ENCODE results near the gene DNAH6.
A peak's percentile ranks its signal among the peaks of the same experiment; 100 is the strongest.
"Not testable (repeated sequence)": the region's sequence is repeated elsewhere in the genome, so short reads cannot be mapped to it uniquely, and the experiment has no call there.

Gene DNAH6

DNA sequence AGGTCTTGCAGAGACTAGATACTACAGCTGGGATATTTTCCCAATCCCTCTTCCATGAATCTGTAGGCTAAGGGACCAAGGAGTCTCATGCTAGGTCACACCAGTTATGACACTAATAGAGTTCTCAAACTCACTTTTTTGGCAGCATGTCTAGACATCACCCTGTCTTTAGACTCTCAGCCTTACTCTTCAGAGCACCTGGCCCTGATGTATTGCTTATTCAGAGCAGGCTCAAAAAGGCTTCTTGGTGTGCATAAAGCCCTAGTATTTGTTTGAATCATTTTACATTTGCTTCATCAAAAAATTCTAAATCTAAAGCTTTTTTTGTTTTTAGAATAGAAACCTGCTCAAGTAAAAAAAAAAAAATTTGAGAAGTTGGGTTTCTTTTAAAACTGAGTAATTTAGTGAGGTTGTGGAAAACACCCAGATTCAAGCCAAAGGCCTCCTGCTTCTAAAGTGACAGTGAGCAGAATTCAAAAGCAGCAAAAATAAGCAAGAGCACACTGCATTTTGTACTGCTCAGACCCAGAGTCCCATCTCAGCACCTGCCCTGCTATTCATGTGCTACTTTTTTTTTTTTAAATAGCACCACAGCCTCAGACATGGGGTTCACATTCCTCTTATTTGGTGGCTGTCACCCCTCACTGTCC is 18.0 kb upstream of the DNAH6 start:
- DNase-seq: no peak

DNA sequence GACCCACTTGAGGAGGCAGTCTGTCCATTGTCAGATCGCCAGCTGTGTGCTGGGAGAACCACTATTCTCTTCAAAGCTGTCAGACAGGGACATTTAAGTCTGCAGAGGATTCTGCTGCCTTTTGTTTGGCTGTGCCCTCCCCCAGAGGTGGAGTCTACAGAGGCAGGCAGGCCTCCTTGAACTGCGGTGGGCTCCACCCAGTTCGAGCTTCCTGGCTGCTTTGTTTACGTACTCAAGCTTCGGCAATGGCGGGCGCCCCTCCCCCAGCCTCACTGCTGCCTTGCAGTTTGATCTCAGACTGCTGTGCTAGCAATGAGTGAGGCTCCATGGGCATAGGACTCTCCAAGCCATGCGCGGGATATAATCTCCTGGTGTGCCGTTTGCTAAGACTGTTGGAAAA is 5.3 kb upstream of the DNAH6 start:
- not testable (repeated sequence) for DNase-seq

DNA sequence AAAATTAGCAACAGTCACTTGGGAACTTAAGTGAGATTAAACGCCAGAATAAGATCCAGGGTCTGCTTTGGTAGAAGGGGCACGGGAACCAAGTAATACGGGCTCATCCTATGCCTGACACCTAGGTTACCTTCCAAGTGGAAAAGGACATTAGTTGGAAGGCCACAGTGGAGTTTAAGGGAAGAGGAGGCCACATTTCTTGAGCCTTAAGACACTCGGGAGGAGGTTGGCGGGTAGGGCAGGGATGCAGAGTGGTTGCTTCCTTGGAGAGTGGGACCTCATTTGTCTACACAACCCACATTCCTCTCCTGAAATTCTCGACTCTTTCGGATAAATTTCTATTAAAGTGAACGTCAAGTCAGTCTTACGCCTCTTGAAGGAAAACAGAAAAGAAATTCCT is 510 bp upstream of the DNAH6 start:
- no peak for DNase-seq

DNA sequence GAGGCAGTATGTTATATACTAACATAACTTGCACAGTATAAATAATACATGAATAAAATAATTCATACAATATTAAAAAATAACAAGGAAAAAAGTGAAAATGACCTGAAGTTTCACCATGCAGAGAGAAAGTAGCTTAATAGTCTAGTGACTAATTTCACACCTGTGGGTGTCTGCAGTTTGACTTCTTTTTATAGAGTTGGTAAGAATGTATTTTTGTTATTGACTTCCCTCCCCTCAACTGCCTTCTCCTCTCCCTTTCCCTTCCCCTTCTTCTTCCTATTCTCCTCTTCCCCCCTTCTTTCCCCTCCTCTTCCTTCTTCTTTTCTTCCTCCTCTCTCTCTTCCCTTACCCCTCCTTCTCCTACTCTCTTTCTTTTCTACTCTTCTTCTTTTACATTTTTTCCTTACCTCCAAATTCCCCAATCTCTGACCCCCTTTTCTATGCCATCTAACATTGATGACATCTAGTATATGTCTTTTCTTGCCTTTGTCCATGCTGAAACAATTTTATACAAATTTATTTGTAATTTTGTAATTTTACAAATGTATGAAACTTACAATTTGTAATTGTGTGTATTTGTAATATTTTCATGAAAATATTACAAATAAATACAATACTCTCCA is 3.1 kb downstream of the DNAH6 start:
- DNase-seq: no peak

DNA sequence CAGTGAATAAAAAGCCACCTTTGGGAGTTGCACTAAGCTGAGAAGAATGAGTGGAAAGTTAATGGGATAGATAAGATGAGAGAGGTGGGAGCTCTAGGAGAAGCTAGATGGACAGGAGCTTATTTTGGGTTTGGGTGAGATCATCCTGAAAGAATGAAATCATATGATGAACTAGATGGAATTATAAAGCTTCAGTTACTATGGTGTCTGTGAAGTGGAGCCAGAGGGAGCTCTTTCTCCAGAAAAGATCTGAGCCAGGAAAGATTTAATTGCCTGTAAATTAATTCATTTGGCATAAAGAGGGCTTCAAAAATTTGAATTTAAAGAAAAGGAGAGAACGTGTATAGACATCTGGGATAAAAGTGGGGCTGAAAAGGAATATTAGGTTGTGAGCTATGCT is 10.3 kb downstream of the DNAH6 start:
- DNase-seq: no peak

DNA sequence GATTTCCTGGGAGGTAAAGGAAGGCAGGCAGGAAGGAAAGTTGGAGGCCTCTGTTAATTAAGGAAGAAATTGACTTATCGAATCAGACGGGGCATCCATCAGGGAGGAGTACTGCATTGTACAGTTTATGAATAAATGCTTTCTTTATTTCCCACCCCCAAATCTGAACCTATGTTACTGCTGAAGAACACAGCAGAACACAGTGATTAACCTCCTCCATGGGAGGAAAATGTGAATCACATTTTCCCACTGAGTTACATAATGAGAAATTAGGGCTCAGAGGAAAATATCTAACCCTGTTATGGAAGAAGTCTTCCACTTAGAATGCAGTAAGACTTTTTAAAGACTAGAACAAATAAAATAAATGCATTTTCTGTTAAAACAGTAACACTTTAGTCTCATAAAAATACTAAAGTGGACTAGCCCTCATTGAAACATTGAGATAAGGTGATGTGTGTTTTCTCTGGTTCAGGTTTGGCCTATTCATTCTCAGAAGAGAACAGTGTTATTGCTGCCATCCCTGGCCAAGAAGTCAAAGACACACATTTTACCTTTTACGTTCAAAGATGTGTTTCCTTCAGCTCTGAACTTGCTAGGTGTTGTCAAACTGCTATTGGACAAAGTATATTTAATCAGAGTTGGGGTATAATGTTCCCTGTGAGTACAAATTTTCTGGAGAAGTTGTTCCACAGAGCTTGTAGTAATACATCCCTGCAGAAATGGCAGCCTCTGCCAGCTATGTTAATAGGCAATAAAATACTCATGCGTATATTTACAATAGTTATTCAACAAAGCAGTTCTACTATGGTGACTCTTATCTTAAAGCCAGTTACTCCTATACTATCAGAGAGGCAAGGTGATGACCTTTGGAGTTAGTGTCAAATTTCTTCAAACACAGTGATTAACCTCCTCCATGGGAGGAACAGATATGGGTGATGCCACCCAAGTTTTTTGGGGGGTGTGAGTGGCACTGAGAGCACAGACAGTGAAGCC is 11.1 kb downstream of the DNAH6 start:
- DNase-seq: no peak

DNA sequence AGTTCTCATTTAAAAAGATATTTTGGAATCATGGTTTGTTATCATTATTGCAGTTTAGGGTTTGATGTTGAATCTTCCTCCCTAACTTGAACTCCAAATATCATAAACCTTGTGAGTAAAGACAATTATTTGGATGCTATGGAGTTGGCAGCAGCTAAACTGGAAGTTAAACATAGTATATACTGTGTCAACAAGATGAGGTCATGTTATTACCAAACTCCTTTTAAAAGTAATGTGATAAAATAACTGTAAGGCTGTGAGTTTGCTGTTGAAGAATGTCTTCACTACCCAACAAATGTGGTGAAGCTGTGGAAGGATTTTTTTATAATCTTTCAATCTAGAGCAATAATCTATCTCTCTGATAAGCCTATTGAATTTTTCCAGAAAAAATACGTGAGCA is 16.0 kb downstream of the DNAH6 start:
- DNase-seq: no peak

DNA sequence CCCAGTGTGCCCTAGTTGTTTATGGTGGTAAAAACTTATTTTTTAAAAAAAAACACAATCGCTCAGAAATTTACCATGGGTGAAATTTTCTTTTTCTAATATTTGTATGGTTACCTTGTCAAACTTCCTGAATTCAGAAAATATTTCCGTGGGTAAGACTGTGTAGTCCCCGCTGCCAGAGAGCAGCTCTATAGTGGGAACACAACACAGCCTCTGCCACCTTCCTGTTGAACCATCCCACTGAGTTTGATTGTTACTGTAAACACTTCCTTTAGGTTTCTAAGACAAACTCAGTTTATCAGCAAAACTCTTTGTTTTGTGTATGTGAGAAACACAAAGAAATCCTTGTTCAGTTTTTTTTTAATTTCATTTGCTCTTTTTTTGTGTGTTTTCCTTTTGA is 17.9 kb downstream of the DNAH6 start:
- no peak for DNase-seq

DNA sequence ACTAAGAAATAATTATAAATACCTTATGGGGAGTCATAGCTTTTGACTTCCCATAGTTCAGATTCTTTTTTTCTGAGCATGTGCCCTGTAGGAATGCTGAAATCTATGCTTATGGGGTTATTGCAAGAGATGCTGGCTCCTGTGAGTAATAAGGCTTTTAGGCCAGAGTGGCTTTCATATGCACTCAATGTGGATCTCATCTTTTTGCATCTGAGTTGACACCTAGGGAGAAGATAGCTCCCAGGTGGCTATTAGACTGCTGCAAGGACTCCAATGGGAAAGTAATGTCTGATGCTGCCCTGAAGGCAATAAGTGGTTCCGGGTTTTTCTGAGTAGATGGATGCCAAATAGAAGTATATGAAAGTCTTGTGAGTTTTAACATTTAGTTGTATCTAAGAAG is 21.0 kb downstream of the DNAH6 start:
- DNase-seq: no peak

DNA sequence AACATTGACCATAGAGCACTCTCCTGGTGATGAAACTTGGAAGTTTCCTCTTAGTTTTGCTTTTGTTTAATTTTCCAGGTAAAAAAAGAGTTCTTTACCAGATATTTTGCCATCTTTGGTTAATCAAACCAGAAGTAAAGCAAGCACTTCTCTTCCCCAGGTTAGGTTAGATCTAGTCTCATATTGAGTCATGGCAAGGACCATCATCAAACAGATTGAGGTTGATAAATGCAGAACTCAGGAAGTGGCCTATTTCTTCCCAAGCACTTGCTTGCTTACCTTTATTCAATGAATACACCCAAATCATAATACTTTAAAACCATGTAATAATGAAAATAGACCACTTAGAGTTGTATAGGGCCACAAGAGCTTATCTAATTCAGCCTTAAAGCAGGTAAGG is 23.4 kb downstream of the DNAH6 start:
- no peak for DNase-seq

DNA sequence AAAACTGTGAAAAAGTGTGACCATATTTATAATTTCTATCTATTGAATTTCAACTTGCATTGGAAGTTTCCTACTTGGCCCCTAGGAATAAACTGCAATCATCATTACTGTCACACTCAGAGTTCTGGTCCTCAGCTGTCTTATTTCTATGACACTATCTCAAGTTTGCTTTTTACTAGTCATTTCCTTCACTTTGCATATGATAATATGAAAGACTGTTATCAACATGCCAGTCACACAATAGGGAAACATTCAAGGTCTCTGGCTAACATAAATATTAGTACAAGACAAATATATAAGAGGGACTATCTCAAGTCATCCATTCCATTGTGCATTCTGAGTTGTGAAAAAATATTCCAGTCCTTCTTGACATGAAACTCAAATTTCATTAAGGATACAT is 28.7 kb downstream of the DNAH6 start:
- no peak for DNase-seq

DNA sequence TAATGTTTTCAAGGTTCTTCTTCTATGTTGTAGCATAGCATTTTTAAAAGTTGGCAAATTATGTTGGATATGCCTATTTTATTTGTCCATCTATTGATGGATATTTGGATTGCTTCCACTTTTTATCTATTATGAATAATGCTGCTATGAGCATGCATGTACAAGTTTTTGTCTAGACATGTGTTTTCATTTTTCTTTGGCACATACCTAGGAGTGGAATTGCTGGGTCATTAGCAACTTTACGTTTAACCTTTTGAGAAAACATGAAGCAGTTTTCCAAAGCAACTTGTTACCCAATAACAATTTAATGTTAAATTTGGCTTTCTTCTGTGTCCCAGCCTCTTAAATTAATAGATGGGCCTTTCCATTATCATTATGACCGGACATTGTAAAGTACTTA is 30.3 kb downstream of the DNAH6 start:
- no peak for DNase-seq

DNA sequence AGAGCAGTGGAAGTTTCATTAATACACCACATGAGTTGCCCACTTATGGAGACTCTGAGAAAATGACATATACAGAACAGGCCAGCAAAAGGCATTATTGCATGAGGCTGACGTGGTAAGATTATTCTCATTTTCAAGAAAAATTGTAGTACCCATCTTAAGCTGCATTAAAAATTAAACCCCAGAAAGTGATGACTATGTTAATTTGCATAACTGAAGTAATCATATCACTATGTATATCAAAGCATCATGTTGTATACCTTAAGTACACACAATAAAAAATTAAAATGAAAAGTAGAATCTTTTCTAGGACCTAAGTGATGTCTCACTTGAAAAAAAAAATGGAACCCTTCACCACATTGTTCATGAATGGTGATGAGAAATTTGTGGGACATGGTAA is 32.0 kb downstream of the DNAH6 start:
- no peak for DNase-seq

DNA sequence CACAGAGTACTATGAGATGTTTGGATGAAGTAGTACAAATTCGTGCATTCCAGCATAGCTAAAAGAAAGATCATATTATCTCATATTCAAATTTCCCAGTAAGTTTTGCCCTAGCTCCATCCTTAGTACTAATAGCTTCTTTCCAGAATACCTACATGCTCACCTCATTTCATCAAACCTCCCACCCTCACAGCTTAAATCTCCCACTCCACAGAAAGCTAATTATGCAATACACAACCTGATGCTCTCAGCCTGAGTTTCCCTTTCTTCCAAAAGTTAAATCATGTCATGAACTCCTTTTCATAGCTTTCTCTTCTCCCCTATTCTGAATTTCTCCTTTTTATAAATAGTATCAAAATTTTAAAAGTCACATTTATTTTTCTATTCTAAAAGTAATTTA is 34.6 kb downstream of the DNAH6 start:
- no peak for DNase-seq

DNA sequence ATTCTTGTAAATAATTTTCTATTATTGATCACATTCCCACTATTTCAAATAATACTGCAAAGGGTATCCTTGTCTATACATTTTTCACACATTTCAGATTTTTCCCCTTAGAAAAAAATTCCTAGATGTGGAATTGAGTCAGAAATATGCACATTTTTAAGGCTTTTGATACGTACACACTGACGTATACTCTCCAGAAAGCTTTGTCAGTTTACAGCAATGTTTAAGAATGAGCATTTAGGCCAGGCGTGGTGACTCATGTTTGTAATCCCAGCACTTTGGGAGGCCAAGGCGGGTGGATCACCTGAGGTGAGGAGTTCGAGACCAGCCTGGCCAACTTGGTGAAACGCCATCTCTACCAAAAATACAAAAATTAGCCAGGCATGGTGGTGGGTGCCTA is 35.2 kb downstream of the DNAH6 start:
- DNase-seq: not testable (repeated sequence)

DNA sequence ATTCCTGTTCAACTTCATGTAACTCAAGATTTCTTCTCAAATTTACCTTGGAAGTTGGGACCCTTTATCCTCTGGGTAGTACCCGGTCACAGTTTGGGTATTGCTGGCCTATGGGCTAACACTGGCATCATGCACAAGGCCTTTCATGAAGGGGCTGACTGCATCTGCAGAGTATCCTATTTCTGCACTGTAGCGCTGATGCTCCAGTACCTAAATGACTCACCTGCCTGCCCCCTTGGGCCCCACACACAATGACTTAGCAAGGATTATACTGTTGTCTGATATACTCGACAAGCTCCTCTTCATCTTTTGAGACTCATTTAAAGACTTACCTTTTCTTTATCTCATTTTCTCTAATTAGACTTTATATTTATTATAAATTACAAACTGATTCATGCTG is 39.9 kb downstream of the DNAH6 start:
- peak; percentile 7 to 13 for DNase-seq

DNA sequence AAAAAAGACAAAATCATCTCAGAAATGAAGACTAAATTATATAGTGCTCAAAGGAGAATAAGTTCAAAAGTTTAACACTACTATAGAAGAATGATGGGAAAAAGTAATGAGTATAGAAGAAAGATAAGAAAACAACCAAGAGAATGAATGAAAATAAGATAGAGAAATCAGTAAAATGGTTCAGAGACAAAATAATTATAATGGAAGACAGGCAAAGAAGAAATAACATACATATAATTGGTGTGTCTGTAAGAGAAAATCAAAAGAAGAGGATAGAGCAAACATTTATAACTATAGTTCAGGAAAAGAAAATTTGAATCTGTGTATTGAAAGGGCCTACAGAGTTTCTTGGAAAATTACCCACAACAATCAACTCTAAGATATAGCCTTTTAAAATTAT is 43.5 kb downstream of the DNAH6 start:
- DNase-seq: no peak

DNA sequence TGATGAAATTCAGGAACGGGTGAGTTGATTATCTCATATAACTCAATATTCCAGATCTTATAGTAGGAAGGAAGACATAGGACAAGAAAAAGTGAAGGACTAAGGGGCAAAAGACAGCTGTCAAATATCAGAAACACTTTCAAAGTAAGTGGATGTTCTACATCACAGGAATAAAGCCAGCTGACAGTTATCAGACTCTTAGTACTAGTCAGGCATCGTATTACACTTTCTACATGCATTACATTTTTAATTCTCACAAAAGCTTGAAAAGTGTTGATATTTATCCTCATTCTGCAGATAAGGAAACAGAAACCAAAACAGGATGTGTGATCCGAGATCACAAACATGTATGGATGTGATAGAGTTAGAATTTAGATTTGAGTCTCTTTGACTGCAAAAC is 63.4 kb downstream of the DNAH6 start:
- no peak for DNase-seq

DNA sequence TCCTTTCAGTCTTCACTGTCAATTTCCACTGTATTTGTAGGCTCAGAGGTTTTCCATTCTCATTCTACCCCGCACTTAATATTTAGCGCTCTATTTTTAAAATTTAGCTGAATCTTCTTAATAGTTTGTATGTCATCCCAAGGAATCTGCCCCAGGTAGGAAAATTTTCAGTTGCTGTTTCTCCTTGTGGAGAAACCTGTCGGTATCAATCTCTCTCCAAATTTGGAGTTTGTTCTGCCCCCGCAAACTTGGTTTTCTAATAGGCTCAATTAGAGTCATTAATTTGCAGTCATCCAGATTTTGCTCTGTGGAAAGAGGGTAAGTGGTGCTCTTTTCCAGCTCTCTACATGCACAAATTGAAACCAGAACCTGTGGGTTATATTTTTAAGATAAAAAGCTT is 87.6 kb downstream of the DNAH6 start:
- DNase-seq: no peak

DNA sequence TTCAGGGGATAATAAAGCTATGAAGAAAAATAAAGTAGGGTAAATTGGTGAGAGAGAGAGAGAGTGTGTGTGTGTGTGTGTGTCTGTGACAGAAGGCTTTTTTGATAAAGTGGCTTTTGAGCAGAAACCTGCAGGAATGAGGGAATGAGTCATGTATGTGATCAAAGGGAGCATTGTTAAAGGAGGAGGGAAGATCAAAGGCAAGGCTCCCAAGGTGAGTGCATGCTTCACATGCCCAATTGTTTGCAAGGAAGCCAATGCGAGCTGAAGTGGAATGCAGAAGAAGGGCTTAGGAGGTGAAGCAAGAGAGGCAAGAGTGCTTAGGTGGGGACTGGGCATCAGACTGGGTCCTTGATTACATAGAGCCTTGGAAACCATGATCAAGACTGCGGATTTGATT is 96.8 kb downstream of the DNAH6 start:
- DNase-seq: no peak

DNA sequence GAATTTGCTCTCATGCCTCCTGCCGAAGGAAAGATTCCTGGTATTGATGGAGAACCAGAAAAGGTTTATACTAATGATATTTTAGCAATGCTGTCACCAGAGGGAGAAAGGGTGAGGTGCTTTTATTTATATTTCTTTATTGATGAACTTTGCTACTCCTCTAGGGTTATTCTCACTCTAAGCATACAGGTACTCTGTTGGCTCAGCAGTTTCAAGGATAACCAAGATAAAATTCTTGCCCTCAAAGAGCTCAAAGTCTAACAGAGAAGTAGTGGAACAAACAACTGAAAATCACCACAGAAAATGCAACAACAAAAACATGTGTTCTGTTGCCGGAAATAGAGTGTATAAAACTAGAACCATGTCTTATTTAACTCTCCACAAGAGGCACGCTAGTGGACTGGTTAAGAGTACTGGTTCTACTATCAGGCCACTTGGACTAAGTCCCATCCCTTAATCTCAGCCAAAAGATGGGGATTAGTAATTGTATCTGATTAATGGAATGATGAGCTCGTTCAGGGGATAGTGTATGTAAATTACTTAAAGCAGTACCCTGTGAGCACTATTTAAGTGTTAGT is 103.6 kb downstream of the DNAH6 start:
- no peak for DNase-seq

DNA sequence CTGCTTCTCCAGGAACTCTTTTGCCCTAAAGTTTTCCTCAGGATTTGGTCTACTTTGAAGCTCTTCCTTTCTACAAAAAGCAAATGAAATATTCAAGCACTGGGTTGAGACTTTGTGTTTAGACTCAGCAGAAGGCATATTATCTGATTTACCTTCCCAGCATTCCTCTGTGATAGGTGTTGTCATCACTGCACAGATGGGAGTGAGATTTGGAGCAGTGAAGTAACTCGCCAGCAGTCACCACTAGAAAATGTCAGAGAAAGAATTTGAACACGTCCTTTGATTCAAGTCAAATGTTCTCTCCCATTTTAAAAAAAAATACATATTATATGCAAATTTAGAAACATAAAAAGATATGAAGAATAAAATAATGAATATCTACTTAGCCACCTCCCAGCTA is 112.2 kb downstream of the DNAH6 start:
- no peak for DNase-seq

DNA sequence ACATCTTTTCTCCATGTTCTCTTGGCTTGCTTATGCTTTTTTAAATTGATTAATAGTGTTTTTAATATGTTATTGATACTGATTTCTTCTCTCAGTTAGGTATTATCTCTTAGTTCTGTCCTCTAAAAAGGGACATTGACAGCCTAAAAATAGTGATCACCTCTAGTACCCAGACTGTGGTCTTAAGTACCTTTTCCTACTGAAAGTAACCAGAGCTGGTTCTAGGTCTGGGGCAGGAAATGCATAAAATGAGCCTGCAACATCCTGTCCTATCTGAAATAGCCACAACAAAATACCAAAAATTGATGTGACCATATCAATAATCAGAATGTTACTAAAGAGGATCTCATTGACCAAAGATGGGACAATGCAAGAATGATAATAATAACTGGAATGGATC is 113.3 kb downstream of the DNAH6 start:
- no peak for DNase-seq

DNA sequence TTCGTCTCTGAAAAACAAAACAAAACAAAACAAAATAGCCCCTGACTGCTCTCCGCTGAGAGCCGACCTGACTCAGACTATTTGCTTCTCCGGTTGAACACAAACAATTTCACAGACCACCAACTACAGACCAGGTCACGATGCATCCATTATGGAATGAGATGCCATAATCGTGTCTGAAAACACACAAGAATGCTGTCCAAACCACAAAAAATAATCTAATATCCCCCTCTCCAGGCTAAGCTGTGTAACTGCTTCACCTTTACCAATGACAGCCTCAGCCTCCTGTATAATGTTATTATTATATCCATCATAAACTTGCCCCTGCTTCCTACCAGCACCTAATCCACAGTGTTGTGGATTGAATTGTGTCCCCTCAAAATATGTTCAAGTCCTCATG is 114.7 kb downstream of the DNAH6 start:
- no peak for DNase-seq
